CD14-positive monocyte (primary cell): ENCODE results near the gene DNAH2. TPM values are rescaled to one million over a fixed set of nuclear protein-coding genes. Genes with fewer than 3 reads are reported as not detected.
A peak's percentile ranks its signal among the peaks of the same experiment; 100 is the strongest.

ENCODE experiments used
- DNase-seq, 3 donors: peaks; one replicate each; pipeline ENCODE4 v3.0.0-alpha.2; 2011 to 2022
- H2AFZ ChIP-seq: 2 replicates; pipeline ENCODE4 v1.6.0; 2012; ENCODE audit warnings: mild to moderate bottlenecking, low read depth, low read length, inconsistent platforms; ENCODE audit not compliant: insufficient read depth, poor library complexity, severe bottlenecking
- H3K27ac ChIP-seq, 2 donors: 1 replicate in 1 of 2; 2 replicates in 1 of 2; pipeline ENCODE4 v1.5.1; 2012 to 2013; ENCODE audit warnings: low read length in 2 of 2, control low read depth in 1 of 2, inconsistent platforms in 1 of 2, low read depth in 1 of 2, mild to moderate bottlenecking in 1 of 2
- H3K27me3 ChIP-seq, 2 donors: one replicate each; pipeline versions ENCODE4 v1.6.0 to v1.6.1; 2011 to 2013; ENCODE audit warnings: low read length in 2 of 2; ENCODE audit not compliant: control insufficient read depth in 2 of 2, insufficient read depth in 2 of 2
- H3K36me3 ChIP-seq, 2 donors: replicated peaks in 1 of 2; 1 replicate in 1 of 2; 2 replicates in 1 of 2; pipeline versions ENCODE4 v1.5.1 to v1.6.1; 2012 to 2013; ENCODE audit warnings: low read length in 2 of 2, control low read depth in 1 of 2, inconsistent platforms in 1 of 2, mild to moderate bottlenecking in 1 of 2; ENCODE audit not compliant: insufficient read depth in 2 of 2, control insufficient read depth in 1 of 2
- H3K4me1 ChIP-seq, 2 donors: 1 replicate in 1 of 2; 2 replicates in 1 of 2; pipeline versions ENCODE4 v1.5.1 to v1.6.1; 2012 to 2013; ENCODE audit warnings: low read length in 2 of 2, control low read depth in 1 of 2, inconsistent platforms in 1 of 2, mild to moderate bottlenecking in 1 of 2, moderate library complexity in 1 of 2; ENCODE audit not compliant: insufficient read depth in 2 of 2, control insufficient read depth in 1 of 2
- H3K4me2 ChIP-seq: replicated peaks from 2 replicates; pipeline ENCODE3; 2012; ENCODE audit warnings: low read length, moderate library complexity, mild to moderate bottlenecking; ENCODE audit not compliant: poor library complexity, severe bottlenecking; ENCODE audit errors: extremely low read depth
- H3K4me3 ChIP-seq, 3 experiments: fragments of 200-600 bp in 1 of 3; sonication (generic) in 1 of 3; replicated peaks in 1 of 3; 1 replicate in 2 of 3; 2 replicates in 1 of 3; pipeline ENCODE4 v1.5.1; 2011 to 2013; ENCODE audit warnings: low read length in 3 of 3, mild to moderate bottlenecking in 3 of 3, control low read depth in 2 of 3, low read depth in 2 of 3, inconsistent platforms in 1 of 3, moderate library complexity in 1 of 3
- H3K79me2 ChIP-seq: 2 replicates; pipeline ENCODE4 v1.6.0; 2012; ENCODE audit warnings: mild to moderate bottlenecking, control low read depth, inconsistent platforms, low read length, moderate library complexity; ENCODE audit not compliant: insufficient read depth
- H3K9ac ChIP-seq: 2 replicates; pipeline ENCODE4 v1.6.0; 2017; ENCODE audit warnings: low read length, mild to moderate bottlenecking; ENCODE audit not compliant: insufficient read depth, poor library complexity, severe bottlenecking
- H3K9me3 ChIP-seq, 2 donors: replicated peaks in 1 of 2; 1 replicate in 1 of 2; 2 replicates in 1 of 2; pipeline versions ENCODE4 v1.5.1 to v1.6.1; 2012 to 2013; ENCODE audit warnings: low read length in 2 of 2, control low read depth in 1 of 2; ENCODE audit not compliant: control insufficient read depth in 1 of 2, insufficient read depth in 1 of 2
- H4K20me1 ChIP-seq: 2 replicates; pipeline ENCODE4 v1.6.0; 2012; ENCODE audit warnings: mild to moderate bottlenecking, low read length, control low read depth, moderate library complexity; ENCODE audit not compliant: insufficient read depth
- H3K27ac Mint-ChIP-seq, 7 donors: one replicate each; pipeline ENCODE4 v1.8.0; 2020; ENCODE audit warnings: mild to moderate bottlenecking in 7 of 7, mixed read lengths in 7 of 7, moderate library complexity in 6 of 7, inconsistent platforms in 2 of 7
- H3K27me3 Mint-ChIP-seq, 3 donors: one replicate each; pipeline ENCODE4 v1.8.0; 2021 to 2022; ENCODE audit warnings: low read depth in 3 of 3, mild to moderate bottlenecking in 3 of 3, mixed read lengths in 3 of 3, moderate library complexity in 3 of 3, inconsistent platforms in 1 of 3
- H3K36me3 Mint-ChIP-seq, 2 donors: one replicate each; pipeline ENCODE4 v1.8.0; 2020; ENCODE audit warnings: mixed read lengths in 2 of 2, inconsistent platforms in 1 of 2, mild to moderate bottlenecking in 1 of 2
- H3K4me1 Mint-ChIP-seq: one replicate; pipeline ENCODE4 v1.8.0; 2020; ENCODE audit warnings: mild to moderate bottlenecking, mixed read lengths
- H3K4me3 Mint-ChIP-seq, 2 donors: one replicate each; pipeline ENCODE4 v1.8.0; 2020; ENCODE audit warnings: mild to moderate bottlenecking in 2 of 2, mixed read lengths in 2 of 2, moderate library complexity in 1 of 2
- H3K9me3 Mint-ChIP-seq, 7 donors: one replicate each; pipeline ENCODE4 v1.8.0; 2020 to 2022; ENCODE audit warnings: mixed read lengths in 7 of 7, mild to moderate bottlenecking in 6 of 7, moderate library complexity in 6 of 7, inconsistent platforms in 2 of 7
- WGBS: methylation state at CpG from one replicate; pipeline ENCODE4 v1.1.5; 2013; ENCODE audit warnings: missing lambda C conversion rate; ENCODE audit not compliant: insufficient coverage; 5-methylcytosine and 5-hydroxymethylcytosine counted together
- intact Hi-C, 2 donors: fragments of 100-400 bp; cut with micrococcal nuclease; formaldehyde crosslinking; loops; one replicate each; pipeline versions ENCODE4 v1.15.0 to v1.15.1; 2023
- polyA plus RNA-seq, 3 donors: library from polyadenylated mRNA; depleted of rRNA in 1 of 3; unstranded in 2 of 3; stranded (reverse) in 1 of 3; fragments of 300-500 nt in 2 of 3; fragments of >200 nt in 1 of 3; fragmentation: Illumina TruSeq in 2 of 3; gene quantifications; 1 replicate in 2 of 3; 2 replicates in 1 of 3; pipeline ENCODE4 v1.2.3, GENCODE V29; 2012 to 2021
- TF ChIP-seq, protein P1 (sequence below): fragments of 200-600 bp; IDR thresholded peaks from one replicate; pipeline ENCODE4 v1.8.0; 2022; ENCODE audit warnings: antibody characterized with exemption, mild to moderate bottlenecking

Gene DNAH2
- polyA plus RNA-seq, 3 donors, result 0.03 to 0.15 TPM; not detected in 1

DNA sequence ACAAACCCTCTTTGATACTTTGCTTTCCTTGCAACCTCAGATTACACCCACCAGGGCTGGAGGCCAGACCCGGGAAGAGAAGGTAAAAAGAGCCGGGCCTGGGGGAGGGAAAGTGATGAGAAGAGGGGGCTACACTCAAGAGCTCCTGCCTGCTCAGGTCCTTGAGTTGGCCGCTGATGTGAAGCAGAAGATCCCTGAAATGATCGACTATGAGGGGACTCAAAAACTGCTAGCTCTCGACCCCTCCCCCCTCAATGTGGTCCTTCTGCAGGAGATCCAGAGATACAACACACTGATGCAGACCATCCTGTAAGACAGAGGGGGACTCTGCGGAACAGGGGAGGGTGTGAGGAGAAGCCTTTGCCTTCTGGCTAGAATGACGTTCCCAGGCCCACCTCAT, 113.7 kb downstream of the DNAH2 start:
- H3K4me2 ChIP-seq, result no peak overlapping the region
- no peak overlapping the region for H2AFZ ChIP-seq
- no peaks in the 10 kb centered on the region for H4K20me1 ChIP-seq
- no peak overlapping the region for H3K4me3 ChIP-seq
- H3K27me3 Mint-ChIP-seq, result peaks cover 10 to 26% (median 22%) of the 10 kb centered on the region in 3 donors
- no peaks in the 10 kb centered on the region for H3K9me3 ChIP-seq
- no peak overlapping the region for H3K9ac ChIP-seq
- H3K79me2 ChIP-seq, result peaks cover 5% of the 10 kb centered on the region
- 100% methylated on average over 1 of the region's 7 CpGs for WGBS
- H3K4me1 ChIP-seq, result peaks cover 19 to 27% of the 10 kb centered on the region in 2 donors
- no peaks in the 10 kb centered on the region for H3K27me3 ChIP-seq
- TF ChIP-seq, protein P1, sequence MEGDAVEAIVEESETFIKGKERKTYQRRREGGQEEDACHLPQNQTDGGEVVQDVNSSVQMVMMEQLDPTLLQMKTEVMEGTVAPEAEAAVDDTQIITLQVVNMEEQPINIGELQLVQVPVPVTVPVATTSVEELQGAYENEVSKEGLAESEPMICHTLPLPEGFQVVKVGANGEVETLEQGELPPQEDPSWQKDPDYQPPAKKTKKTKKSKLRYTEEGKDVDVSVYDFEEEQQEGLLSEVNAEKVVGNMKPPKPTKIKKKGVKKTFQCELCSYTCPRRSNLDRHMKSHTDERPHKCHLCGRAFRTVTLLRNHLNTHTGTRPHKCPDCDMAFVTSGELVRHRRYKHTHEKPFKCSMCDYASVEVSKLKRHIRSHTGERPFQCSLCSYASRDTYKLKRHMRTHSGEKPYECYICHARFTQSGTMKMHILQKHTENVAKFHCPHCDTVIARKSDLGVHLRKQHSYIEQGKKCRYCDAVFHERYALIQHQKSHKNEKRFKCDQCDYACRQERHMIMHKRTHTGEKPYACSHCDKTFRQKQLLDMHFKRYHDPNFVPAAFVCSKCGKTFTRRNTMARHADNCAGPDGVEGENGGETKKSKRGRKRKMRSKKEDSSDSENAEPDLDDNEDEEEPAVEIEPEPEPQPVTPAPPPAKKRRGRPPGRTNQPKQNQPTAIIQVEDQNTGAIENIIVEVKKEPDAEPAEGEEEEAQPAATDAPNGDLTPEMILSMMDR, result no peak
- H3K27ac Mint-ChIP-seq, result no peak overlapping the region
- H3K9me3 Mint-ChIP-seq, result peaks cover 0 to 2% (median 0%) of the 10 kb centered on the region in 7 donors
- intact Hi-C loops, result loop anchor here in 1 of 2 donors (10.0 kb wide), 1 partner anchor 324 kb away; the partner anchor contains the start of gene PER1
- peaks cover 15% of the 10 kb centered on the region for H3K4me1 Mint-ChIP-seq
- DNase-seq, result peak in 1 of 3 donors; percentile 2
- H3K36me3 Mint-ChIP-seq, result no peaks in the 10 kb centered on the region
- H3K4me3 Mint-ChIP-seq, result no peak overlapping the region
- H3K27ac ChIP-seq, result no peak overlapping the region
- H3K36me3 ChIP-seq, result no peaks in the 10 kb centered on the region

DNA sequence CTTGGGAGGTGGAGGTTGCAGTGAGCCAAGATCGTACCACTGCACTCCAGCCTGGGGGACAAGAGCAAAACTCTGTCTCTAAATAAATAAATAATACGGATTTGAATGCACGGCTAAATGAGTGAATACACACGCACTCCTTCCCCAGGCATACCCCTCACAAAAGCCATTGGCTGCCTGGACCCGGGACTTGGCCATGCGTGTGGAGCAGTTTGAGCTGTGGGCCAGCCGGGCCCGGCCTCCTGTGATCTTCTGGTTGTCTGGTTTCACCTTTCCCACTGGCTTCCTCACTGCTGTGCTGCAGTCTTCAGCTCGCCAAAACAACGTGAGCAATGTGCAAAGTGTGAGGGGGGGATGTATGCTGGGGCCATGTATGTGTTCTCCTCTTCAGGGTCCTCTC, 114.9 kb downstream of the DNAH2 start:
- peaks cover 31 to 39% of the 10 kb centered on the region in 2 donors for H3K4me1 ChIP-seq
- H3K4me2 ChIP-seq, result no peak overlapping the region
- no peak for DNase-seq
- H3K36me3 ChIP-seq, result no peaks in the 10 kb centered on the region
- Mint-ChIP-seq H3K9me3 (peaks cover 0 to 2% (median 0%) of the 10 kb centered on the region in 7 donors), H3K4me1 (peaks cover 24% of the 10 kb centered on the region), H3K27me3 (peaks cover 10 to 16% (median 14%) of the 10 kb centered on the region in 3 donors), H3K4me3 (peak overlapping the region in 1 of 2 donors; percentile 82), H3K36me3 (no peaks in the 10 kb centered on the region), H3K27ac (no peak overlapping the region)
- H2AFZ ChIP-seq, result no peak overlapping the region
- no peak overlapping the region for H3K4me3 ChIP-seq
- TF ChIP-seq, protein P1, result no peak
- intact Hi-C loops, result loop anchor here in 1 of 2 donors (10.0 kb wide), 1 partner anchor 322 kb away; the partner anchor contains the start of gene PER1
- WGBS, result 85% methylated on average over 6 of the region's 10 CpGs
- no peaks in the 10 kb centered on the region for H3K27me3 ChIP-seq
- H3K9ac ChIP-seq, result no peak overlapping the region
- H3K27ac ChIP-seq, result no peak overlapping the region
- peaks cover 10% of the 10 kb centered on the region for H3K79me2 ChIP-seq
- no peaks in the 10 kb centered on the region for H3K9me3 ChIP-seq
- no peaks in the 10 kb centered on the region for H4K20me1 ChIP-seq
